WTC11 (cell line): ENCODE results near the gene IL17RC. TPM values are rescaled to one million over a fixed set of nuclear protein-coding genes. Genes with fewer than 3 reads are reported as not detected.
A peak's percentile ranks its signal among the peaks of the same experiment; 100 is the strongest.

Experiments used
- ATAC-seq: fragments of 200-7000 bp; cut with Tn5 transposase; 2 replicates; pipeline ENCODE4 v1.10.0; 2021; ENCODE audit warnings: mild to moderate bottlenecking, moderate library complexity
- CTCF ChIA-PET: fragments of 300-600 bp; sonication (Branson Sonifier 250); formaldehyde crosslinking; loops from one replicate; lab custom pipeline; 2021; ENCODE audit warnings: antibody characterized with exemption; lab: Charles Lee
- POLR2A ChIA-PET: fragments of 350-600 bp; sonication (Branson Sonifier 250); formaldehyde crosslinking; loops from one replicate; lab custom pipeline; 2021; ENCODE audit warnings: antibody characterized with exemption; lab: Charles Lee
- DNase-seq: peaks from one replicate; pipeline ENCODE4 v3.0.0; 2021; ENCODE audit warnings: low spot score
- H3K27ac Mint-ChIP-seq: 2 replicates; pipeline ENCODE4 v1.8.0; 2021; ENCODE audit warnings: mixed read lengths
- H3K27me3 Mint-ChIP-seq: 2 replicates; pipeline ENCODE4 v1.8.0; 2021; ENCODE audit warnings: low read depth, mild to moderate bottlenecking, moderate library complexity, mixed read lengths
- H3K36me3 Mint-ChIP-seq: 2 replicates; pipeline ENCODE4 v1.8.0; 2021; ENCODE audit warnings: mixed read lengths
- H3K4me1 Mint-ChIP-seq: 2 replicates; pipeline ENCODE4 v1.8.0; 2022; ENCODE audit warnings: mixed read lengths
- H3K4me3 Mint-ChIP-seq: 2 replicates; pipeline ENCODE4 v1.8.0; 2021; ENCODE audit warnings: mild to moderate bottlenecking, moderate library complexity, mixed read lengths
- H3K9me3 Mint-ChIP-seq: 2 replicates; pipeline ENCODE4 v1.8.0; 2021; ENCODE audit warnings: mixed read lengths
- FOXK1 ChIP-seq: sonication (generic); formaldehyde crosslinking; IDR thresholded peaks from 2 replicates; pipeline ENCODE4 v1.8.0; 2022; ENCODE audit warnings: mild to moderate bottlenecking, moderate library complexity, missing genetic modification reagents
- GTF2I ChIP-seq: fragments of 250-450 bp; sonication (Bioruptor Pico); conservative IDR thresholded peaks from 2 replicates; pipeline ENCODE4 v1.4.0; 2021; ENCODE audit warnings: mild to moderate bottlenecking
- NFATC4 ChIP-seq: fragments of 250-450 bp; sonication (Bioruptor Pico); IDR thresholded peaks from 2 replicates; pipeline ENCODE4 v1.9.0; 2021; ENCODE audit warnings: mild to moderate bottlenecking
- NR3C1 ChIP-seq: sonication (generic); formaldehyde crosslinking; conservative IDR thresholded peaks from 2 replicates; pipeline ENCODE4 v1.8.1; 2023; ENCODE audit warnings: low read depth, mild to moderate bottlenecking, missing genetic modification reagents
- SOX15 ChIP-seq: fragments of 250-450 bp; sonication (Bioruptor Pico); IDR thresholded peaks from 2 replicates; pipeline ENCODE4 v1.9.0; 2021; ENCODE audit warnings: mild to moderate bottlenecking
- ZNF232 ChIP-seq: sonication (generic); formaldehyde crosslinking; IDR thresholded peaks from 2 replicates; pipeline ENCODE4 v1.8.0; 2022; ENCODE audit warnings: mild to moderate bottlenecking, missing genetic modification reagents
- ZNF396 ChIP-seq: fragments of 250-450 bp; sonication (Bioruptor Pico); IDR thresholded peaks from 2 replicates; pipeline ENCODE4 v1.8.0; 2021; ENCODE audit warnings: mild to moderate bottlenecking, moderate library complexity, borderline replicate concordance
- total RNA-seq: library from RNA; stranded (reverse); gene quantifications from 3 replicates; pipeline ENCODE4 v1.2.3, GENCODE V29; 2021
- TF ChIP-seq, protein P1 (sequence below): sonication (generic); formaldehyde crosslinking; IDR thresholded peaks from 2 replicates; pipeline ENCODE4 v1.8.0; 2022; ENCODE audit warnings: mild to moderate bottlenecking, missing genetic modification reagents
- TF ChIP-seq, protein P2 (sequence below): fragments of 250-450 bp; sonication (Bioruptor Pico); IDR thresholded peaks from 2 replicates; pipeline ENCODE4 v1.9.0; 2021; ENCODE audit warnings: mild to moderate bottlenecking
- TF ChIP-seq, protein P3 (sequence below): sonication (generic); formaldehyde crosslinking; IDR thresholded peaks from 2 replicates; pipeline ENCODE4 v1.8.1; 2022; ENCODE audit warnings: mild to moderate bottlenecking, missing genetic modification reagents, moderate library complexity, borderline replicate concordance
- TF ChIP-seq, protein P4 (sequence below): fragments of 250-450 bp; sonication (Bioruptor Pico); IDR thresholded peaks from 2 replicates; pipeline ENCODE4 v1.8.0; 2021; ENCODE audit warnings: mild to moderate bottlenecking
- TF ChIP-seq, protein P5 (sequence below): sonication (generic); formaldehyde crosslinking; IDR thresholded peaks from 2 replicates; pipeline ENCODE4 v1.8.1; 2023; ENCODE audit warnings: mild to moderate bottlenecking, missing genetic modification reagents, moderate library complexity
- TF ChIP-seq, protein P6 (sequence below): sonication (generic); formaldehyde crosslinking; IDR thresholded peaks from 2 replicates; pipeline ENCODE4 v1.8.1; 2023; ENCODE audit warnings: mild to moderate bottlenecking, missing genetic modification reagents, borderline replicate concordance
- TF ChIP-seq, protein P7 (sequence below): sonication (generic); formaldehyde crosslinking; IDR thresholded peaks from 2 replicates; pipeline ENCODE4 v1.8.0; 2023; ENCODE audit warnings: missing genetic modification reagents, mild to moderate bottlenecking, borderline replicate concordance
- TF ChIP-seq, protein P8 (sequence below): sonication (generic); formaldehyde crosslinking; conservative IDR thresholded peaks from 2 replicates; pipeline ENCODE4 v1.8.1; 2023; ENCODE audit warnings: mild to moderate bottlenecking, low read depth, missing genetic modification reagents, moderate library complexity
- TF ChIP-seq, protein P9 (sequence below): fragments of 250-450 bp; sonication (Bioruptor Pico); conservative IDR thresholded peaks from 2 replicates; pipeline ENCODE4 v1.9.0; 2021; ENCODE audit warnings: mild to moderate bottlenecking

IL17RC gene
- total RNA-seq, 1 experiment from 2014 or later, result 10.1 TPM

DNA sequence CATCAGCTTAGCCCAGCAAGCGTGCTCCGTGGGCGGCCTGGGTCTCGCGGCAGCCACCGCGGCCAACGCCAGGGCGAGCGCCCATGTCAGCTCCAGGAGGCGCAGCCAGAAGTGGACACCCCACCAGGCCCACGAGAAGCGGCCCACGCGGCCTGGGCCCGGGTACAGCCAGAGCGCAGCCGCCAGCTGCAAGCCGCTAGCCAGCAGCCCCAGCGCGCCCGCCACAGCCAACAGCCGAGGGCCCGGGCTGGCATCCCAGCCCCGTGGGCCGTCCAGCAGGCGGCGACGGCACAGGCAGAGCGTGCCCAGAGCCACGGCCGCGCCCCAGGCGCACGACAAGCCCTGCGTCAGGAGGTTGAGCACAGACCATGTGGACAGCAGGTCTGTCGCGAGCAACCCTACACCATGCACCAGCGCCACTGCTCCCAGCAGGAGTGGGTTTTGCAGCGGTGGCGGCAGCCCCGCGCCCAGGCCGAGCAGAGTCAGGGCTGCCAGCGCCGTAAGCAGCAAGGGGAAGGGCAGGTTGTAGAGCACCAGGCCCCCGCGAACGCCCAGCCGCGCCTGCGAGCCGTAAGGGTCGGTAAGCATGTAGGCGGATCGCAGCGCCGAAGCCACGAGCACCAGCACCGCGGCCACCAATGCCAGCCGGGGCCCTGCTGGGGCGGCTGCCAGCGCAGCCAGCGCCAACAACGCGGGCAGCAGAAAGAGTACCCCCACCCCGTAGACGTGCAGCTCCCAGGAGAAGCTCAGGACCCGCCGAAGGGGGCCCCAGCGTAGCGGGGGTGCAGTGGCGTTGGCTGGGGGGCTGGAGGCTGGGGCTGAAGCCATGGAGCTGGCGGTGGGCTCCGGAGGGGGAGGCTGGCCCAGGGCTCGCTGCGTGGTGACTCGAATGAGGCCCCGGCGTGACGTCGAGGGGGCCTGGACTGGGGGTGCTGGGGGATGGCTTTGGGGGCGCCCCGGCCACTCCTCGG is 30.4 kb downstream of the IL17RC start:
- no peaks in the 10 kb centered on the region for H3K9me3 Mint-ChIP-seq
- CTCF ChIA-PET, result interaction anchor here (0.7 to 4.5 kb wide), 48 partner anchors 8 to 278 kb away, joined by 3 to 143 read pairs (median 6); partner anchors contain the start of genes CAMK1, CRELD1, EMC3 and IL17RC
- POLR2A ChIA-PET, result interaction anchor here (0.5 to 2.0 kb wide), 10 partner anchors 8 to 301 kb away, joined by 3 to 35 read pairs (median 5); partner anchors contain the start of genes ARPC4, CRELD1, EMC3 and FANCD2
- peak; percentile 64 for ATAC-seq
- peak; percentile 74 for DNase-seq
- no peak overlapping the region for H3K27ac Mint-ChIP-seq
- peak overlapping the region; percentile 78 for H3K4me3 Mint-ChIP-seq
- H3K4me1 Mint-ChIP-seq, result peaks cover 6% of the 10 kb centered on the region
- H3K27me3 Mint-ChIP-seq, result peaks cover under 1% of the 10 kb centered on the region; the same call in 1 of the 2 replicates
- H3K36me3 Mint-ChIP-seq, result peaks cover 4% of the 10 kb centered on the region; the same call in 1 of the 2 replicates
- TF ChIP-seq, protein P1, sequence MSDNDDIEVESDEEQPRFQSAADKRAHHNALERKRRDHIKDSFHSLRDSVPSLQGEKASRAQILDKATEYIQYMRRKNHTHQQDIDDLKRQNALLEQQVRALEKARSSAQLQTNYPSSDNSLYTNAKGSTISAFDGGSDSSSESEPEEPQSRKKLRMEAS (CRISPR knock-in tag), result peak; percentile 81
- no peak for TF ChIP-seq GTF2I (CRISPR knock-in tag)
- TF ChIP-seq SOX15 (CRISPR knock-in tag), result no peak
- TF ChIP-seq, protein P2, sequence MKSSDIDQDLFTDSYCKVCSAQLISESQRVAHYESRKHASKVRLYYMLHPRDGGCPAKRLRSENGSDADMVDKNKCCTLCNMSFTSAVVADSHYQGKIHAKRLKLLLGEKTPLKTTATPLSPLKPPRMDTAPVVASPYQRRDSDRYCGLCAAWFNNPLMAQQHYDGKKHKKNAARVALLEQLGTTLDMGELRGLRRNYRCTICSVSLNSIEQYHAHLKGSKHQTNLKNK, result no peak
- TF ChIP-seq, protein P3, sequence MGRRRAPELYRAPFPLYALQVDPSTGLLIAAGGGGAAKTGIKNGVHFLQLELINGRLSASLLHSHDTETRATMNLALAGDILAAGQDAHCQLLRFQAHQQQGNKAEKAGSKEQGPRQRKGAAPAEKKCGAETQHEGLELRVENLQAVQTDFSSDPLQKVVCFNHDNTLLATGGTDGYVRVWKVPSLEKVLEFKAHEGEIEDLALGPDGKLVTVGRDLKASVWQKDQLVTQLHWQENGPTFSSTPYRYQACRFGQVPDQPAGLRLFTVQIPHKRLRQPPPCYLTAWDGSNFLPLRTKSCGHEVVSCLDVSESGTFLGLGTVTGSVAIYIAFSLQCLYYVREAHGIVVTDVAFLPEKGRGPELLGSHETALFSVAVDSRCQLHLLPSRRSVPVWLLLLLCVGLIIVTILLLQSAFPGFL (CRISPR knock-in tag), result peak; percentile 19; the same call in 1 of the 2 replicates
- TF ChIP-seq ZNF232 (CRISPR knock-in tag), result no peak; the same call in 1 of the 2 replicates
- TF ChIP-seq, protein P4, sequence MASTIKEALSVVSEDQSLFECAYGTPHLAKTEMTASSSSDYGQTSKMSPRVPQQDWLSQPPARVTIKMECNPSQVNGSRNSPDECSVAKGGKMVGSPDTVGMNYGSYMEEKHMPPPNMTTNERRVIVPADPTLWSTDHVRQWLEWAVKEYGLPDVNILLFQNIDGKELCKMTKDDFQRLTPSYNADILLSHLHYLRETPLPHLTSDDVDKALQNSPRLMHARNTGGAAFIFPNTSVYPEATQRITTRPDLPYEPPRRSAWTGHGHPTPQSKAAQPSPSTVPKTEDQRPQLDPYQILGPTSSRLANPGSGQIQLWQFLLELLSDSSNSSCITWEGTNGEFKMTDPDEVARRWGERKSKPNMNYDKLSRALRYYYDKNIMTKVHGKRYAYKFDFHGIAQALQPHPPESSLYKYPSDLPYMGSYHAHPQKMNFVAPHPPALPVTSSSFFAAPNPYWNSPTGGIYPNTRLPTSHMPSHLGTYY (CRISPR knock-in tag), result no peak
- TF ChIP-seq, protein P5, sequence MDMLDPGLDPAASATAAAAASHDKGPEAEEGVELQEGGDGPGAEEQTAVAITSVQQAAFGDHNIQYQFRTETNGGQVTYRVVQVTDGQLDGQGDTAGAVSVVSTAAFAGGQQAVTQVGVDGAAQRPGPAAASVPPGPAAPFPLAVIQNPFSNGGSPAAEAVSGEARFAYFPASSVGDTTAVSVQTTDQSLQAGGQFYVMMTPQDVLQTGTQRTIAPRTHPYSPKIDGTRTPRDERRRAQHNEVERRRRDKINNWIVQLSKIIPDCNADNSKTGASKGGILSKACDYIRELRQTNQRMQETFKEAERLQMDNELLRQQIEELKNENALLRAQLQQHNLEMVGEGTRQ, result peak; percentile 55; the same call in 1 of the 2 replicates
- TF ChIP-seq FOXK1 (CRISPR knock-in tag), result peak; percentile 51; the same call in 1 of the 2 replicates
- TF ChIP-seq, protein P6, sequence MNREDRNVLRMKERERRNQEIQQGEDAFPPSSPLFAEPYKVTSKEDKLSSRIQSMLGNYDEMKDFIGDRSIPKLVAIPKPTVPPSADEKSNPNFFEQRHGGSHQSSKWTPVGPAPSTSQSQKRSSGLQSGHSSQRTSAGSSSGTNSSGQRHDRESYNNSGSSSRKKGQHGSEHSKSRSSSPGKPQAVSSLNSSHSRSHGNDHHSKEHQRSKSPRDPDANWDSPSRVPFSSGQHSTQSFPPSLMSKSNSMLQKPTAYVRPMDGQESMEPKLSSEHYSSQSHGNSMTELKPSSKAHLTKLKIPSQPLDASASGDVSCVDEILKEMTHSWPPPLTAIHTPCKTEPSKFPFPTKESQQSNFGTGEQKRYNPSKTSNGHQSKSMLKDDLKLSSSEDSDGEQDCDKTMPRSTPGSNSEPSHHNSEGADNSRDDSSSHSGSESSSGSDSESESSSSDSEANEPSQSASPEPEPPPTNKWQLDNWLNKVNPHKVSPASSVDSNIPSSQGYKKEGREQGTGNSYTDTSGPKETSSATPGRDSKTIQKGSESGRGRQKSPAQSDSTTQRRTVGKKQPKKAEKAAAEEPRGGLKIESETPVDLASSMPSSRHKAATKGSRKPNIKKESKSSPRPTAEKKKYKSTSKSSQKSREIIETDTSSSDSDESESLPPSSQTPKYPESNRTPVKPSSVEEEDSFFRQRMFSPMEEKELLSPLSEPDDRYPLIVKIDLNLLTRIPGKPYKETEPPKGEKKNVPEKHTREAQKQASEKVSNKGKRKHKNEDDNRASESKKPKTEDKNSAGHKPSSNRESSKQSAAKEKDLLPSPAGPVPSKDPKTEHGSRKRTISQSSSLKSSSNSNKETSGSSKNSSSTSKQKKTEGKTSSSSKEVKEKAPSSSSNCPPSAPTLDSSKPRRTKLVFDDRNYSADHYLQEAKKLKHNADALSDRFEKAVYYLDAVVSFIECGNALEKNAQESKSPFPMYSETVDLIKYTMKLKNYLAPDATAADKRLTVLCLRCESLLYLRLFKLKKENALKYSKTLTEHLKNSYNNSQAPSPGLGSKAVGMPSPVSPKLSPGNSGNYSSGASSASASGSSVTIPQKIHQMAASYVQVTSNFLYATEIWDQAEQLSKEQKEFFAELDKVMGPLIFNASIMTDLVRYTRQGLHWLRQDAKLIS, result no peak
- TF ChIP-seq, protein P7, sequence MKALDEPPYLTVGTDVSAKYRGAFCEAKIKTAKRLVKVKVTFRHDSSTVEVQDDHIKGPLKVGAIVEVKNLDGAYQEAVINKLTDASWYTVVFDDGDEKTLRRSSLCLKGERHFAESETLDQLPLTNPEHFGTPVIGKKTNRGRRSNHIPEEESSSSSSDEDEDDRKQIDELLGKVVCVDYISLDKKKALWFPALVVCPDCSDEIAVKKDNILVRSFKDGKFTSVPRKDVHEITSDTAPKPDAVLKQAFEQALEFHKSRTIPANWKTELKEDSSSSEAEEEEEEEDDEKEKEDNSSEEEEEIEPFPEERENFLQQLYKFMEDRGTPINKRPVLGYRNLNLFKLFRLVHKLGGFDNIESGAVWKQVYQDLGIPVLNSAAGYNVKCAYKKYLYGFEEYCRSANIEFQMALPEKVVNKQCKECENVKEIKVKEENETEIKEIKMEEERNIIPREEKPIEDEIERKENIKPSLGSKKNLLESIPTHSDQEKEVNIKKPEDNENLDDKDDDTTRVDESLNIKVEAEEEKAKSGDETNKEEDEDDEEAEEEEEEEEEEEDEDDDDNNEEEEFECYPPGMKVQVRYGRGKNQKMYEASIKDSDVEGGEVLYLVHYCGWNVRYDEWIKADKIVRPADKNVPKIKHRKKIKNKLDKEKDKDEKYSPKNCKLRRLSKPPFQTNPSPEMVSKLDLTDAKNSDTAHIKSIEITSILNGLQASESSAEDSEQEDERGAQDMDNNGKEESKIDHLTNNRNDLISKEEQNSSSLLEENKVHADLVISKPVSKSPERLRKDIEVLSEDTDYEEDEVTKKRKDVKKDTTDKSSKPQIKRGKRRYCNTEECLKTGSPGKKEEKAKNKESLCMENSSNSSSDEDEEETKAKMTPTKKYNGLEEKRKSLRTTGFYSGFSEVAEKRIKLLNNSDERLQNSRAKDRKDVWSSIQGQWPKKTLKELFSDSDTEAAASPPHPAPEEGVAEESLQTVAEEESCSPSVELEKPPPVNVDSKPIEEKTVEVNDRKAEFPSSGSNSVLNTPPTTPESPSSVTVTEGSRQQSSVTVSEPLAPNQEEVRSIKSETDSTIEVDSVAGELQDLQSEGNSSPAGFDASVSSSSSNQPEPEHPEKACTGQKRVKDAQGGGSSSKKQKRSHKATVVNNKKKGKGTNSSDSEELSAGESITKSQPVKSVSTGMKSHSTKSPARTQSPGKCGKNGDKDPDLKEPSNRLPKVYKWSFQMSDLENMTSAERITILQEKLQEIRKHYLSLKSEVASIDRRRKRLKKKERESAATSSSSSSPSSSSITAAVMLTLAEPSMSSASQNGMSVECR (CRISPR knock-in tag), result no peak; the same call in 1 of the 2 replicates
- TF ChIP-seq, protein P8, sequence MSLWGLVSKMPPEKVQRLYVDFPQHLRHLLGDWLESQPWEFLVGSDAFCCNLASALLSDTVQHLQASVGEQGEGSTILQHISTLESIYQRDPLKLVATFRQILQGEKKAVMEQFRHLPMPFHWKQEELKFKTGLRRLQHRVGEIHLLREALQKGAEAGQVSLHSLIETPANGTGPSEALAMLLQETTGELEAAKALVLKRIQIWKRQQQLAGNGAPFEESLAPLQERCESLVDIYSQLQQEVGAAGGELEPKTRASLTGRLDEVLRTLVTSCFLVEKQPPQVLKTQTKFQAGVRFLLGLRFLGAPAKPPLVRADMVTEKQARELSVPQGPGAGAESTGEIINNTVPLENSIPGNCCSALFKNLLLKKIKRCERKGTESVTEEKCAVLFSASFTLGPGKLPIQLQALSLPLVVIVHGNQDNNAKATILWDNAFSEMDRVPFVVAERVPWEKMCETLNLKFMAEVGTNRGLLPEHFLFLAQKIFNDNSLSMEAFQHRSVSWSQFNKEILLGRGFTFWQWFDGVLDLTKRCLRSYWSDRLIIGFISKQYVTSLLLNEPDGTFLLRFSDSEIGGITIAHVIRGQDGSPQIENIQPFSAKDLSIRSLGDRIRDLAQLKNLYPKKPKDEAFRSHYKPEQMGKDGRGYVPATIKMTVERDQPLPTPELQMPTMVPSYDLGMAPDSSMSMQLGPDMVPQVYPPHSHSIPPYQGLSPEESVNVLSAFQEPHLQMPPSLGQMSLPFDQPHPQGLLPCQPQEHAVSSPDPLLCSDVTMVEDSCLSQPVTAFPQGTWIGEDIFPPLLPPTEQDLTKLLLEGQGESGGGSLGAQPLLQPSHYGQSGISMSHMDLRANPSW (CRISPR knock-in tag), result no peak
- TF ChIP-seq ZNF396, result no peak
- TF ChIP-seq NR3C1 (CRISPR knock-in tag), result no peak
- TF ChIP-seq, protein P9, sequence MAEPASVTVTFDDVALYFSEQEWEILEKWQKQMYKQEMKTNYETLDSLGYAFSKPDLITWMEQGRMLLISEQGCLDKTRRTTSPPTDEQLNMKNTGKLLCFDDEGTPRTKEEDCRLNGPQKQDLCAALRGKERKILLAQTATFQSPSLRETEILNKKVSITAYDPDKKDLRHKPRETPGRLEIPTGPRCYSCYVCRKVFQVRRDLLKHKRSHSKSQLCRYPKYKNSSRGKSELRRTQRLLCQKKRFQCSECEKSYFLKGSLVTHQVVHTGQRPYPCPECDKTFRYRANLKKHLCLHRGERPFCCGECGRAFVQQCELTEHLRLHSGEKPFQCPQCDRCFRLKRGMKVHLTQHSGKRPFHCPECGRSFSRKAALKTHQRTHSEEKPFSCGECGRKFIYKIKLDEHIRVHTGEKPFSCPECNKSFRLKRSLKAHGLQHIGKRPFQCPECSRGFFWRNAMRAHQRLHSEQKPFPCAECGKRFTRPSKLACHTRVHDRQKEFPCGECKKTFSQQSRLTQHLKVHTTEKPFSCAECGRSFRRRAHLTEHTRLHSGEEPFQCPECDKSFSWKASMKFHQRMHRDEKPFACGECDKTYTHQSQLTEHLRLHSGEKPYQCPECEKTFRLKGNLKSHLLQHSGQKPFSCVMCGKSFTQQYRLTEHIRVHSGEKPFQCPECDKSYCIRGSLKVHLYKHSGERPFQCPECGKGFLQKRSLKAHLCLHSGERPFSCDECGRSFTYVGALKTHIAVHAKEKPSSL, result no peak
- no peak for TF ChIP-seq NFATC4 (CRISPR knock-in tag)
